HG03432 (cell line): Measurements from ENCODE around the gene FNBP1.

Source experiments
- ATAC-seq: cut with Tn5 transposase; IDR thresholded peaks from one replicate; pipeline ENCODE4 v1.9.1; 2021; ENCODE audit warnings: mild to moderate bottlenecking, moderate library complexity; ENCODE audit not compliant: unreplicated experiment

Gene FNBP1

DNA sequence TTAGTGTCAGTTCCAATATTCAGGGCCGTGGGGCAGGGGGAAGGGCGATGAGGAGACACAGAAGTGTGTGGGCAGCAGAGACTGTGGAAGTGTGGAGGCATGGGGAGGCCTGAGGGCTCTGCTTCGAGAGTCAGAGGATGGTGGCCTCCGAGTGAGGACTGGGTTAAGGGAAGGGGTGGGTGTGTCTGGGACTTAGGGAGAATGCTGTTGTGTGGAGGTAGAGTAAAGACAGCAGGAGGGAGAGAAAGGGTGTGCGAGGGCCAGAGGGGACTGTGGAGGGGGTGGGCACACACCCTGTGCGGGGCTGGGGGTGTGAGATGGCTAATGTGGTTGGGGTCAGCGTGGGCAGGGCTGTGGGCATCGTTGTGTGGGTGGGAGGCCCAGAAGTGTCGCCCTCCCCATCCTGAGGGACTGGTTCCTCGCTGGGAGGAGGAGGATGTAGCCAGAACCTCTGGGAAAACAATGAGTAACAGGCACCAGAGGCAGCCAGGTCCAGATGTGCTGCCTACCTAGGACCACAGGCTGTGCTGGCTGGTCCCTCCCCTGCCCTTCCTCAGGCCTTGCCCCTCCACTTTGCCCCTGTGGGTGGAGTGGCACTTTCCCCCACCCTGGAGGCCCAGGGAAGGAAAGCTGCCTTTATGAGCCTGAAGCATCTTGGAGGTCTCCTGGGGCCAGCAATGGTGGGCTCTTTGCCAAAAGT is 203.5 kb downstream of the FNBP1 start:
- no peak for ATAC-seq

DNA sequence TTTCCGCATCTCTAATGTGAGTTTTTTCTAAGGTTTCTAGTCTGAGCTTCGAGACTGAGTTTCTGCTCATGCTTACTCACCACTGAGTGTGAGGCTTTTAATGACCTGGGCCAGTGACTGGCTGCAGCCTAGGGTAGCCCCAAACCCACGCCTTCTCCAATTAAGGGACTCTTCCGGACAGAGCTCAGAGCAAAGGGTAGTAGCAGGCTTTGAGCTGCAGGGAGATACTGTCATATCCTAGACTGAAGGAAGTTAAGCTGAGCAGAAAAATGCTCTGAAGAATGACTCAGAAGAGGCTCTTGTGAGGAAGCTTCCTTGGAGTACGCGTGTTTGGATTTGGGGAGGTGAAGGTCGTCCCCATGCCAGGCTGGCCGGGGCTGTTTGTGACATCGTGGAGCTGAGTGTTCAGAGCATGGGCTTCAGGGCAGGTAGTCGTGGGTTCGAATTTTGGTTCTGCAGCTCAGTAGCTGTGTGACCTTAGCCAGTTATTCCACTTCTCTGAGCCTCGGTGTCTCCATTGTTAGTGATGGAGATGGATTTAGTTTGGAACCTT is 204.2 kb downstream of the FNBP1 start:
- no peak for ATAC-seq
